Naive thymus-derived CD8-positive, alpha-beta T cell (primary cell): ENCODE results near the gene NEDD4L. TPM values are rescaled to one million over a fixed set of nuclear protein-coding genes. Genes with fewer than 3 reads are reported as not detected.

Experiments used
- ATAC-seq, 2 donors: fragments of 150-1000 bp; cut with Tn5 transposase in 1 of 2; sonication (Bioruptor Pico), chemical (Tn5 transposase) in 1 of 2; 1 replicate in 1 of 2; 2 replicates in 1 of 2; pipeline ENCODE4 v1.10.0; 2021; ENCODE audit warnings: mild to moderate bottlenecking in 2 of 2, moderate library complexity in 2 of 2
- POLR2A ChIA-PET: fragments of 350-600 bp; sonication (Branson Sonifier 250); formaldehyde crosslinking; loops from one replicate; lab custom pipeline; 2021; ENCODE audit warnings: antibody characterized with exemption; lab: Charles Lee
- DNase-seq, 10 donors: peaks; one replicate each; pipeline versions ENCODE4 v3.0.0 to v3.0.0-alpha.2; 2020 to 2022
- H3K27ac Mint-ChIP-seq, 10 donors: one replicate each; pipeline ENCODE4 v1.8.0; 2020 to 2022; ENCODE audit warnings: mild to moderate bottlenecking in 10 of 10, mixed read lengths in 10 of 10, moderate library complexity in 4 of 10, inconsistent platforms in 1 of 10
- H3K27me3 Mint-ChIP-seq, 5 donors: one replicate each; pipeline ENCODE4 v1.8.0; 2021 to 2022; ENCODE audit warnings: mixed read lengths in 5 of 5
- H3K36me3 Mint-ChIP-seq, 3 donors: one replicate each; pipeline ENCODE4 v1.8.0; 2020 to 2022; ENCODE audit warnings: mixed read lengths in 3 of 3, mild to moderate bottlenecking in 2 of 3, inconsistent platforms in 1 of 3
- H3K4me1 Mint-ChIP-seq, 4 donors: one replicate each; pipeline ENCODE4 v1.8.0; 2021 to 2022; ENCODE audit warnings: mixed read lengths in 4 of 4
- H3K4me3 Mint-ChIP-seq, 10 donors: one replicate each; pipeline ENCODE4 v1.8.0; 2020 to 2022; ENCODE audit warnings: mild to moderate bottlenecking in 10 of 10, mixed read lengths in 10 of 10, moderate library complexity in 6 of 10, inconsistent platforms in 1 of 10
- H3K9me3 Mint-ChIP-seq, 9 donors: one replicate each; pipeline ENCODE4 v1.8.0; 2020 to 2022; ENCODE audit warnings: mixed read lengths in 9 of 9, mild to moderate bottlenecking in 3 of 9, inconsistent platforms in 1 of 9, moderate library complexity in 1 of 9
- polyA plus RNA-seq, 3 donors: library from polyadenylated mRNA; unstranded; fragments of 300-500 nt; fragmentation: Illumina TruSeq; gene quantifications; one replicate each; pipeline ENCODE4 v1.2.3, GENCODE V29; 2021
- total RNA-seq, 8 experiments: library from RNA in 2 of 8; stranded (reverse) in 2 of 8; gene quantifications; one replicate each; pipeline ENCODE4 v1.2.3 and lab custom pipeline; 2021 to 2026

NEDD4L gene
- total and polyA plus RNA-seq, 5 experiments from 2014 or later = 1.5 to 6.5 (median 3.5) TPM

DNA sequence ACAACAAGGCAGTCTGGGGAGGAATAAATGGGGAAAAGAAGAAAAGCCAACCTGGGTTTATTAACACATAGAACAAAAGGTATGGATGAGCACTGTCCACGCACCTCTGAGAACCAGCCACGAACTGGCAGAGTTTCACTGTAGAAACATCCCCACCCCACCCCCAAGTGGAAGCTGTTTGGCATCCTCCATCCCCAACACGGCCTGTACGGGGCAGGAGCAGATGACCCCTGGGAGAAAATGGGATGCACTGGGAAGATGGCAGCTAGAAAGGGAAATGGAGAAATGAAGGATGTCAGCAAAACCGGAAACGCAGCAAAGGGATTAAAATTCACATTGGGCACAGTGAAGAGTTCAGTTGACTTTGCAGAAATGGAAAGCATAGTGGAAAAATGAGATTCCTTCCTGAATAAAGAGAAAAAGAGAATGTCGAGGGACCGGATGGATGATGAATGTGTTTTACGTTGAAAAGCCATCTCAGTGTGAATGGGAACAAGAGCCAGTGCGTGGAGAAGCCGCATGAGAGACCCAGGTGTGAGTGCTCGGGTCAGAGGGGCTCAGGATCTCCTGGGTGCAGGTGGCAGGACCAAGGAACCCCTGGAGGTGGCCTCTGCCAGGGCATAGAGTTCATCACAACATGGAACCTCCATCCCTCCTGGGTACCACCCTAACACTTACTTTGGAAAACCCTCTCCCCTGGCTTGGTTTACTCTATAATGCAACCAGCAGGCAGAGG lies 337.8 kb downstream of the NEDD4L start:
- no peak overlapping the region for H3K4me3 Mint-ChIP-seq
- peaks cover 0 to 10% (median 1%) of the 10 kb centered on the region in 3 donors for H3K36me3 Mint-ChIP-seq
- no peaks in the 10 kb centered on the region for H3K9me3 Mint-ChIP-seq
- no peak overlapping the region for H3K27ac Mint-ChIP-seq
- no peak for ATAC-seq
- no peaks in the 10 kb centered on the region for H3K4me1 Mint-ChIP-seq
- POLR2A ChIA-PET = no interaction called here
- DNase-seq = no peak
- no peaks in the 10 kb centered on the region for H3K27me3 Mint-ChIP-seq

DNA sequence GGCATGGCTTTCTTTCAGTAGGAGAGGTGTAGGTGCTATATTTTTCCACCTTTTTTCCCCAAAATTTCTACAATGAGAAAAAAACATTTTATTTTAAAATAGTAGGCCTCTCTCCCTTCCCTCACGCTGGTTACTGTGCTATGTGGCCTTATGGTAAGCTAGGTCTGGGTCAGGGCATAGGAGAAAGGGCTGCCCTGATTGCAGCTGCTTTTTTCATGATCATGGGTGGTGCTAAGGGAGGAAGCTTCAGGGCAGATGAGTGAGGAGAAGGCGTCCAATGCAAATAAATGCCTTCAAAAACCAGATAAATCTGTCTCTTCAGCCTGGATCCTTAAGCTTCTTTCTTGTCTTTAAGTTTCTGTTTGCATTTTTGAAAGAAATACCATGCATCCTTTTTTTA lies 338.4 kb downstream of the NEDD4L start:
- ATAC-seq = no peak
- H3K4me3 Mint-ChIP-seq = no peak overlapping the region
- no peaks in the 10 kb centered on the region for H3K9me3 Mint-ChIP-seq
- H3K27me3 Mint-ChIP-seq = no peaks in the 10 kb centered on the region
- no peak for DNase-seq
- peaks cover 0 to 8% (median 1%) of the 10 kb centered on the region in 3 donors for H3K36me3 Mint-ChIP-seq
- no peak overlapping the region for H3K27ac Mint-ChIP-seq
- no peaks in the 10 kb centered on the region for H3K4me1 Mint-ChIP-seq
- POLR2A ChIA-PET = no interaction called here

DNA sequence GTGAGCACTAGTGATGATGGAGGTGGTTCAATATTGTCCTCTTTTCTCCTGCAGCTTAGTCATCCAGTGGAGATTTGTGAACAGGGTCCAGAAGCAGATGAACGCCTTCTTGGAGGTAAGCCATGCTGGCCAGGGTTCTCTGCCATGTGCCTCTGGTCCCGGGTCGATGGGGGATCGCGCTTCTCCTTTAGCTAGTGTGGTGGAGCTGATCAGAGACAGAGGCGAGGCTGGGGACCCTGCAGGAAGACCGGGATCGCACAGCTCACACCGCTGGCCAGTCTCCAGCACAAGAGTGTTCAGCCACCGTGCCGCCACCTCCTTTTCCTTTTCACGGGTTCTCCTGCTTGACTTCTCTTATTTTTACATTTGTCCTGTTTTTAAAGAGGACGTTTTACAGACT lies 341.4 kb downstream of the NEDD4L start:
- Mint-ChIP-seq H3K4me3 (no peak overlapping the region), H3K36me3 (peaks cover 0 to 10% (median 3%) of the 10 kb centered on the region in 3 donors), H3K4me1 (peaks cover 0 to 2% (median 0%) of the 10 kb centered on the region in 4 donors), H3K27me3 (no peaks in the 10 kb centered on the region), H3K27ac (no peak overlapping the region), H3K9me3 (no peaks in the 10 kb centered on the region)
- POLR2A ChIA-PET = no interaction called here
- no peak for DNase-seq
- ATAC-seq = no peak

DNA sequence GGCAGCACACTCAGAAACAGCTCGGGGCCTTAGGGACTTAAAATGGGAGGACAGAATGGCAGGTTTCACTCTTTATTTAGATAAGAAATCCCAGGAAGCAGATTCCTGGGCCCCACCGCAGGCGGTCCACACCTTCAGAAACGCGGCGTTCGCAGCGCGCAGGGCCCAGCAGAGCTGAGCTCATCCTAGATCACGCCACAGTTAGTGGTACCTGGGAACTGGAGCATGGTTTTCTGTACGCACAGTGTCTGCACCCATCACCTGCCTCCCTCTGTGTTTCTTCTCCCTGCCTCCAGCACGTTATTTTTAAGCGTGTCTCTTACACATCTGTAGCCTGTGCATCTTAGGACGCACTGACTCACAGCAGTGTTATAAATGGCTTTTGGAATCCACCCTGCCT lies 342.8 kb downstream of the NEDD4L start:
- Mint-ChIP-seq H3K4me1 (peaks cover 0 to 2% (median 0%) of the 10 kb centered on the region in 4 donors), H3K27ac (no peak overlapping the region), H3K27me3 (no peaks in the 10 kb centered on the region), H3K9me3 (no peaks in the 10 kb centered on the region), H3K4me3 (no peak overlapping the region), H3K36me3 (peaks cover 0 to 10% (median 3%) of the 10 kb centered on the region in 3 donors)
- DNase-seq = no peak
- POLR2A ChIA-PET = no interaction called here
- no peak for ATAC-seq

DNA sequence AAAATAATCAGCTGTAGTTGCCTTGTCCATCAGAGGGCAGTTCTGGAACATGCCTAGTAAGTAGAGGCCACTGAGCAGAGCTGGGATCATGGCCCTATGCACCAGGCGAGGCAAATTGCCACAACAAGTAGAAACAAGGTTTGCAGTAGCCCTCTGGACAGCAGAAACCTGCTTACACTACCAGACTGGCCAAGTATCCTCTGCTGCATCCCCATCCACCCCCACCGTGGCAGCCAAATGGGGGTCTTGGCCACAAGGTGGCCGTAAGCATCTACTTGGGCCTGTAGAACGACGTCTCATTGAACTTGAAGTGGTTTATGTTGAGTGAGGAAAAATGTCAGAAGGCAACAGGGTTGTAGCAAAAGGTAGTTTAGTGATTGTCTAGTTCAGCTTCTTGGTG lies 343.7 kb downstream of the NEDD4L start:
- Mint-ChIP-seq H3K27ac (no peak overlapping the region), H3K27me3 (no peaks in the 10 kb centered on the region), H3K4me3 (no peak overlapping the region), H3K36me3 (peaks cover 0 to 10% (median 3%) of the 10 kb centered on the region in 3 donors), H3K4me1 (peaks cover 0 to 2% (median 0%) of the 10 kb centered on the region in 4 donors), H3K9me3 (no peaks in the 10 kb centered on the region)
- DNase-seq (no peak), ATAC-seq (no peak)
- POLR2A ChIA-PET = interaction anchor here (0.6 kb wide), 1 partner anchor 1504 kb away, joined by 7 read pairs; no protein-coding TSS in a partner anchor

DNA sequence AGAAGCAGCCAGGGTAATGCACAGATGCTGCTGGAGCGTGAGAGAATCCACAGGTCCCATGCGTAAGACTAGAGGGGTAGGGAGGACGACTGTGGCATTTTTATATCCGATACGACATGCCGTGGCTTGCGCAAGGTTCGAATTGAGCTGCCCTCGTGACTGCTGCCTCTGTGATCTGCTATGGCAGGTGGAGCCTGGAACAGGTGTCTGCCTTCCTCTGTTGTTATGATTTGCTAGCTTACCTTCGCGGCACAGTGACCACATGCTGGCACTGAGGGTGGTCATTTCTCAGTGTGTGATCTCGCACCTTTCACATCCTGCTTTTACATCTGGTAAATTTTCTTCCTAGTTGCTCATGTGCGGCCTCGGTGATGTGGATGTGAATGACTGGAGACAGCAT lies 344.7 kb downstream of the NEDD4L start:
- Mint-ChIP-seq H3K36me3 (peaks cover 0 to 8% (median 3%) of the 10 kb centered on the region in 3 donors), H3K27ac (no peak overlapping the region), H3K4me3 (no peak overlapping the region), H3K4me1 (peaks cover 0 to 2% (median 0%) of the 10 kb centered on the region in 4 donors), H3K27me3 (no peaks in the 10 kb centered on the region), H3K9me3 (no peaks in the 10 kb centered on the region)
- POLR2A ChIA-PET = no interaction called here
- no peak for ATAC-seq
- no peak for DNase-seq

DNA sequence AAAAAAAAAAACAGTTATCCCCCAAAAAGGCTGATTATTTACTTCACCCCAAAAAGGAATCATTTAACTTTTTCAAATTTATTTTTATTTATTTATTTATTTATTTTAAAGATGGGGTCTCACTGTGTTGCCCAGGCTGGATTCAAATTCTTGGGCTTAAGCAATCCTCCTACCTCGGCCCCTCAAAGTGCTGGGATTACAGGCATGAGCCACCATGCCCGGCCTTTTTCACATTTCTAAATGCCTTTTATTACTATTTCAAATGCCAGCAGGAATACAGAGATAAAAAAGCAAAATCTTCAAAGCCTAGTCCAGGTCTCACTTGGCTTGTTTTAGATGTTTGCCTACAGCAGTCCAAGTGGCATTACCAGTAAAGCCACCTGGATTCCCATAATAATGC lies 345.7 kb downstream of the NEDD4L start:
- peaks cover 0 to 8% (median 3%) of the 10 kb centered on the region in 3 donors for H3K36me3 Mint-ChIP-seq
- POLR2A ChIA-PET = no interaction called here
- no peaks in the 10 kb centered on the region for H3K9me3 Mint-ChIP-seq
- DNase-seq = no peak
- H3K27ac Mint-ChIP-seq = no peak overlapping the region
- no peak for ATAC-seq
- no peak overlapping the region for H3K4me3 Mint-ChIP-seq
- H3K4me1 Mint-ChIP-seq = peaks cover 0 to 2% (median 0%) of the 10 kb centered on the region in 4 donors
- no peaks in the 10 kb centered on the region for H3K27me3 Mint-ChIP-seq

DNA sequence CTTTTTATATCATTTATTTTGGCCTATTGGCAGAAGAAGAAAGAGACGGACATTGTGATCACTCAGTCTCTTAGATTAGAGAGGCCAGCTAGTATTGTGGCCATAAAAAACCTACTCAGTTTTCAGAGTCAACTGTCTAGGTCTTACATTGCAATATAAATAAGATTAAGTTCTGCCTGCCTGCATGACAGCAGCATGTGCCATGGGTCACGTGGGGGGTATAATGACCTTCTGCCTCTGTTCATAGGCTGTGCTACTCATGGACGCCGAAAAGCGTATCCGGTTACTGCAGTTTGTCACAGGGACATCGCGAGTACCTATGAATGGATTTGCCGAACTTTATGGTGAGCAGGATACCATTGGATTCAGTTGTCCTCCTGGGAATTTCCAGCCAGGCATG lies 346.4 kb downstream of the NEDD4L start:
- Mint-ChIP-seq H3K27me3 (no peaks in the 10 kb centered on the region), H3K27ac (no peak overlapping the region), H3K4me1 (peaks cover 0 to 2% (median under 1%) of the 10 kb centered on the region in 4 donors), H3K4me3 (no peak overlapping the region), H3K36me3 (peaks cover 0 to 4% (median 2%) of the 10 kb centered on the region in 3 donors), H3K9me3 (no peaks in the 10 kb centered on the region)
- DNase-seq (no peak), ATAC-seq (no peak)
- POLR2A ChIA-PET = no interaction called here

DNA sequence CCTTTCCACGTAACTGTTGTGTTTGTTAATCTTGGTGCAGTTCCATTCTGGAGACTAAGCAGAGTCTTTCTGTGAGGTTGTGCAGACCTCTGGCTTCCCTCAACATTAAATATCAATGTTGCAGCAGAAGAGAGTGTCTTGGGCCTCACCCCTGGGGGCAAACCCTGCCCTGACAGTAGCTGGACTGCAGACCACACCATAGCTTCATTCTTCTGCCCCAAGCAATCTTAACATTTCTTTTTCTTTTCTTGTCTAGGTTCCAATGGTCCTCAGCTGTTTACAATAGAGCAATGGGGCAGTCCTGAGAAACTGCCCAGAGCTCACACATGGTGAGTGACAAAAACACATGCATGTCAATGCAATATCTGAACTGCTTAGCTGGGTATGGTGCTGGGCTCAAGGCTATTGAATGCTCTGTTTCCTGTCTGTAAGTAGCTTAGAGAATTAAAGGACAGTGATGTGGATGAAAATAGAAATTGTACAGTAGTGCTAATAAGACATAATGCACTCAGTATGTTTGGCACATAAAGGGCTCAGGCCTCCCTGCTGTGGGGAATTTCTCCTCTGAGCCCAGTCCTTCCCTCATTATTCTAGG lies 347.3 kb downstream of the NEDD4L start:
- ATAC-seq = no peak
- Mint-ChIP-seq H3K27ac (no peak overlapping the region), H3K4me3 (no peak overlapping the region), H3K9me3 (no peaks in the 10 kb centered on the region), H3K36me3 (peaks cover 0 to 3% (median 2%) of the 10 kb centered on the region in 3 donors), H3K27me3 (no peaks in the 10 kb centered on the region), H3K4me1 (peaks cover 2 to 11% (median 5%) of the 10 kb centered on the region in 4 donors)
- POLR2A ChIA-PET = no interaction called here
- no peak for DNase-seq

DNA sequence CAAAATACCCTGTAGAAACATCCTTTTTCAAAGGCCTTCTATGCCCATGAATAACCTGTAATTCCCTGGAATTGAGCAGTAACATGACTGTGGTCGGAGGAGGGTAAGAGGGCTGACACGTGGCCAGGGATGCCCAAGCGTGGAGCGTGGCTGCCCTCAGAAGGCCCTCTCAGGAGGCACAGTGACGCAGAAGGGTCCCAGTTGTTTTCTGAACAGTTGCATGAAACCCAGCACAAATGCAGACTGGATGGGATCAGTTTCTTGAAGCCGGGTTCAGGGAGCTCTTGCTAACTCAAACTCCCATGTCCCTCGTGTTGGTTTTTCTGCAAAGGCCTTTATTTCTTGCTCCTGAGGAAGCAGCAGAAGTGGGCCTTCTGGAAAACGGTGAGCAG lies 347.9 kb downstream of the NEDD4L start:
- Mint-ChIP-seq H3K4me1 (peaks cover 2 to 11% (median 5%) of the 10 kb centered on the region in 4 donors), H3K36me3 (peaks cover 0 to 6% (median 2%) of the 10 kb centered on the region in 3 donors), H3K27me3 (no peaks in the 10 kb centered on the region), H3K4me3 (no peak overlapping the region), H3K9me3 (no peaks in the 10 kb centered on the region), H3K27ac (no peak overlapping the region)
- POLR2A ChIA-PET = no interaction called here
- ATAC-seq (no peak), DNase-seq (no peak)

DNA sequence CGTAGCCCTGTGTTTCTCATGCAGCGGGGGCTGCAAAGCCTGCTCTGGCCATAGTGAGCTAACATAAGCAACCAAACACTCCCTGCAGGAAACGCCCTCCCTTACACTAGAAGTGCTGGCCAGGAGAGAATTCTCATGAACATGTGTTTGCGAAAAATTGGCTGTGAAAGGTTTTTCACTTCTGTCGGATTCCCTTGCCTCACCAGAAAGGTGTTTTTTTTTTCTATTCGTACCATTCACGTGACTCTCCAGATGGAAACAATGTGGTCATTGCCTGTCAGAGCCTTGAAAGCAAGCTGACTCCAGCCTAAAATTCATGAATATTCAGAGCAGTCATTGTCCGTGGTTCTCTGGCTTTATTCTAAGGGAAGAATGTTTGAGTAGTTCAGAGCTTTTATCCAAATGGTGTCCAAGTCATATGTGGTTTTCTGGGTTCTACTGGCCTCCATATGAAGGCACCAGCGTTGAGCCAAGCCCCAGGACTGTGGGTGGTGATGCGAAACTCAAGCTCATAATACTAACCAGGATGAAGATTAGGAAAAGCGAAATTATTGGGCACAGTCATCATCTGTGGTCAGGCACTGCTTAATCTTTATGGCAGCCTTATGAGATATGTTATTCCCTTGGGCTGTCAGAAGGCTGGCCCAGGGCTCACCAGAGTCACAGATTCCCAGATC lies 348.4 kb downstream of the NEDD4L start:
- H3K27ac Mint-ChIP-seq = no peak overlapping the region
- no peaks in the 10 kb centered on the region for H3K9me3 Mint-ChIP-seq
- POLR2A ChIA-PET = no interaction called here
- ATAC-seq = no peak
- peaks cover 2 to 11% (median 5%) of the 10 kb centered on the region in 4 donors for H3K4me1 Mint-ChIP-seq
- no peaks in the 10 kb centered on the region for H3K27me3 Mint-ChIP-seq
- H3K36me3 Mint-ChIP-seq = peaks cover 0 to 6% (median 2%) of the 10 kb centered on the region in 3 donors
- H3K4me3 Mint-ChIP-seq = no peak overlapping the region
- DNase-seq = no peak

DNA sequence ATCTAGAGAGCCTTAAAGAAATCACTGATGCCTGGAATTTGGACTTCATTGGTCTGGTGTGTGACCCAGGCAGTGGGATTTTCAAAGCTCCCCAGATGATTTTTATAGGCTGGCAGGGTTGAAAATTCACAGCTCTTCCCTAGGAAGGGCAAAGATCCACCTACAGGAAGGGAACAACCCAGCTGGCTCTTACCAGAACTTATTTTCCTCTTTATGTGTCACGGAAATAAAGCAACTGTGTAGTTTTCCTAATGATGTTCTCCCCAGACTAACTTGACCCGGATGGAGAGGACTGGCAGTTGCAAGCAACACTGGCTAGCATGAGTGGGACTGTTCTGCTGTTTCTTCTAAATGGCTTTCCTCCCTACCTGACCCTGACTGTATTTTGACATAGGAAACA lies 349.3 kb downstream of the NEDD4L start:
- POLR2A ChIA-PET = no interaction called here
- H3K27me3 Mint-ChIP-seq = no peaks in the 10 kb centered on the region
- ATAC-seq (no peak), DNase-seq (no peak)
- H3K27ac Mint-ChIP-seq = no peak overlapping the region
- no peaks in the 10 kb centered on the region for H3K9me3 Mint-ChIP-seq
- no peak overlapping the region for H3K4me3 Mint-ChIP-seq
- peaks cover 2 to 11% (median 5%) of the 10 kb centered on the region in 4 donors for H3K4me1 Mint-ChIP-seq
- peaks cover 0 to 6% (median 4%) of the 10 kb centered on the region in 3 donors for H3K36me3 Mint-ChIP-seq

DNA sequence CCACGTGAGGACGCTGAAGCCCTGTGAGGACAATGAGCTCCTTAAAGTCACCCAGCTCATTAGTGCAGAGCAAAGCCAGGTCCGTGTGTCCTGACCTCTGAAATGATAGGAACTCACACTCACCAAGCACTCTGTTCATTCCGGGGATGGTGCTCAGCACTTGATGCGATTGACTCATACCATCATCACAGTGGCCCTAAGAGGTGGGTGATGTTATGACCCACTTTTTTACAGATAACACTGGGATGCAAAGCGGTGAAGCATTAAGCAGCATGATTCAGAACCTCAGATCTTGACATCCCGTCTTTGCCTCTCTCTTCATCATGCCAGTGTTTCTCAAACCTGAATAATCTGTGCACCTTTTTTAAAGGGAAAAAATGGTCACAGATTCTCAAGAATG lies 350.0 kb downstream of the NEDD4L start:
- Mint-ChIP-seq H3K9me3 (no peaks in the 10 kb centered on the region), H3K4me1 (peaks cover 0 to 11% (median 5%) of the 10 kb centered on the region in 4 donors), H3K27me3 (no peaks in the 10 kb centered on the region), H3K36me3 (peaks cover 0 to 4% (median 4%) of the 10 kb centered on the region in 3 donors), H3K27ac (peak overlapping the region in 1 of 10 donors; percentile 18), H3K4me3 (no peak overlapping the region)
- POLR2A ChIA-PET = no interaction called here
- no peak for DNase-seq
- ATAC-seq = no peak
